GM08714 (cell line): Measurements from ENCODE around the gene XYLT2.
"Not testable (repeated sequence)": the region's sequence is repeated elsewhere in the genome, so short reads cannot be mapped to it uniquely, and the experiment has no call there.

ENCODE experiments used
- H3K4me3 ChIP-seq: fragments of 200-500 bp; sonication (Bioruptor generic); 2 replicates; pipeline ENCODE4 v1.5.1; 2014; ENCODE audit warnings: mild to moderate bottlenecking, low read length, inconsistent platforms
- ZNF274 ChIP-seq: IDR thresholded peaks from 2 replicates; pipeline ENCODE4 v1.6.1; 2012; ENCODE audit warnings: mild to moderate bottlenecking, low read depth, low read length

XYLT2 gene

DNA sequence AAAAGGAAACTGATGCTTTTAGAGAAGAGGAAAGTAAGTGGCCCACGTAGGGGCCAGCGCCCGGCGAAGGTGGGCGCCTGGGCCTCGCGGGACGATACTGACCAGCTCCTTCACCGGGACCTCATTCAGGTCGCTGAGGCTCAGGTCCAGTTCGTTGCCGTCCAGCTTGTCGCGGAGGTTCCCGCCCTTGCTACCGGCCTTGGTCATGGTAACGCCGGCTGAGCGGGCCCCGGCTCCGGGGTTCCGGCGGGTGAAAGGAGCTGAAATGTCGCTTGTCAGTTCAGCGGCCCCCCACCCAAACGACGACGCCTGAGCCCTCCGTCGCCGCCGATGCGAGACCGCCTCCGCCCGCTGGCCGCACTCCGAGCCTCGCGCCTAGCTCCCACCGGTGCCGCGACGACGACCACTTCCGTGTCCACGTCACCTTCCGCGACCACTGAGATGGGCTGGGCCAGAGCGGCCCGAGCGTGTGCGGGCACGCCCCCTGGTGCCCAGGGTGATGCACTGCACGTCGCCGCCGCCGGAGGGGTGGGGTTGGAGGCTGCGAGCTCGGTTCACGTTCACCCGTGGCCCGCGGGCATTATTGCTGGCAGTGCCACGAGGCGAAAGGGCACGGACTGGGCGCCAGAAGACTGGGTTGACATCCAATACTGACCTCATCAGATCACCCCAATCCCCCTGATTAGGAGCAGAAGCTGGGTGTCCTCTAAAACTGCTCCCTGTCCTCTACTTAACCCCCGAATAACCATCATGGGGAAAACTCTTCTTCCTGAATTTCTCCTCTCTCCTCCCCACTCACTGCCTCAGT lies 51.4 kb downstream of the XYLT2 start, which contains the start of gene LRRC59:
LRRC59 (minus strand) TSS at position 413 of the 808 bp plus-strand sequence; CDS start at position 207, 206 bp downstream.
- H3K4me3 ChIP-seq = peak within 1 kb of the TSS; percentile 90

DNA sequence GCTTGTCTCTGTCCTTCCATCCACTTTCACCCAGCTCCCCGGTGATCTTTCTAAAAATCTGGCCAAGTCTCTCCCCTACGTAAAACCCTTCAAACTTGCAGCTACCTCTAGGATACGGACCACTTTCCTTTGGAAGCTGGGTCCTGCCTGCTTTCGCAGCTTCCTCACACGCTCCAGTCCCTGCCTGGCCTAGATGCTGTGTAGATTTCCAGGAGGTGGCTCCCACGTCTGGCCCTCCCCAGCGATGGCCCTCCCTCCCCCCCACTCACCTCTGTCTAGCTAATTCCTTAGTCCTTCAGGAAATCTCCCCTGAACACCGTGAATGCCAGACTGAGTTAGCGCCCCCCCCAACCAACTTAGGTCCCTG lies 52.0 kb downstream of the XYLT2 start:
- peak overlapping the region; percentile 5; the same call in 1 of the 2 replicates for H3K4me3 ChIP-seq

More for the DNA sequence above, 51.4 kb downstream of the XYLT2 start, which contains the start of gene LRRC59:
- TF ChIP-seq ZNF274 = no peak

DNA sequence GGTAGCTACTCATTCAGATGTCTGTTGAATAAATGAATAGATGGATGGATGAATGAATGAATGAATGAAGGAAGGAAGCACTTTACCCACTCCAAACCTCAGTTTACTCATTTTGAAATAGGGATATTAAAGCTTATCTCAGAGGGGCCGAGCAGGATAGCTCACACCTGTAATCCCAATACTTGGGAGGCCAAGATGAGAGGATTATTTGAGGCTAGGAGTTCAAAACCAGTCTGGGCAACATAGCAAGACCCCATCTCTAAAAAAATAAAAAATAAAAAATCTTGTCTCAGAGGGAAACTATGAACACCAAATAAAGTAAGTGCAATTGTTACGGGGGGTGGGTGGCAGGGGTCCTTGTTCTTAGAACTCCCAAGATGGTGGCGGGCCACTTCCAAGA lies 52.7 kb downstream of the XYLT2 start:
- H3K4me3 ChIP-seq = not testable (repeated sequence)

More for the DNA sequence above, 52.0 kb downstream of the XYLT2 start:
- TF ChIP-seq ZNF274 = no peak

DNA sequence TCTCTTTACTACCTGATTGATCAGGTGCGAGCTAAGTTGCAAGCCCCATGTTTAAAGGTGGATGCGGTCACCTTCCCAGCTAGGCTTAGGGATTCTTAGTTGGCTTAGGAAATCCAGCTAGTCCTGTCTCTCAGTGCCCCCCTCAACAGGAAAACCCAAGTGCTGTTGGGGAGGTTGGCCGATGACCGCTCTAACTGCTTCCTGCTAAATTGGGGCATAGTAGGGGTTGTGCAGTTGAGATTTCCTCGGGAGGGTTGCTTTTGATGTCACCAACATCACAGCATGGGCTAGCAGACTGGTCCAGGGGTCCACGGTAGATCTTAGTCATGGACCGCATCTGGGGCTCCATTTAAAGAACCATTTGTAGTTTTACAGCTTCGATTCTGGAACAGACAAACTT lies 53.7 kb downstream of the XYLT2 start:
- H3K4me3 ChIP-seq = not testable (repeated sequence)

DNA sequence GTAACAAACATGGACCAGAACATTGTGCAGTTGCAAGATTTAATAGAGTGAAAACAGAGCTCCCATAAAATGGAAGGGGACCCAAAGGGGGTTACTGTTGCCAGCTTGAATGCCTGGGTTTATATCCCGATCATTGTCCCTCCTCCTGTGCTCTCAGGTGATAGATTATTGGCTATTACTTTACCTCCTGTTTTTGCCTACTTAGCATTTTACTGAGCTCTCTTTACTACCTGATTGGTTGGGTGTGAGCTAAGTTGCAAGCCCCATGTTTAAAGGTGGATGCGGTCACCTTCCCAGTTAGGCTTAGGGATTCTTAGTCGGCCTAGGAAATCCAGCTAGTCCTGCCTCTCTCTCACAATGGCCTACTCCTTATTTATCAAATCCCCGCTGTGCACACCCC lies 59.4 kb downstream of the XYLT2 start:
- H3K4me3 ChIP-seq = not testable (repeated sequence)

DNA sequence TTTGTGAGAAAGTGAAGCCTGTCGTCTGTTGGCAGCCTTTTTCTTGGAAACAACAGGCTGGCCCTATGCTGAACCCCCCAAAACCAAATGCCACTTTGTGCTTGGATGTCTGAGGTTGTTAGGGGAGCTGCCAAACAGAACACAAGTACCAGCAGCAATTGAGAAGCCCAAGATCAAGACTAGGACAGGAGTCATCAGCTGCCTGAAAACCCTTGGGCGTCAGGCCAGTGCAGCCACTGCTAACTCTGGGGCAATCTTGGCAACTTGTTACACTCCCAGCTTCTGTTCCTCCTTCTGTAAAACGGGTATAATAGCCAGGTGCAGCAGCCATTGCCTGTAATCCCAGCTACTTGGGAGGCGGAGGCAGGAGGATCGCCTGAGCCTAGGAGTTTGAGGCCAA lies 60.7 kb downstream of the XYLT2 start:
- H3K4me3 ChIP-seq = no peak overlapping the region
- no peak for TF ChIP-seq ZNF274

DNA sequence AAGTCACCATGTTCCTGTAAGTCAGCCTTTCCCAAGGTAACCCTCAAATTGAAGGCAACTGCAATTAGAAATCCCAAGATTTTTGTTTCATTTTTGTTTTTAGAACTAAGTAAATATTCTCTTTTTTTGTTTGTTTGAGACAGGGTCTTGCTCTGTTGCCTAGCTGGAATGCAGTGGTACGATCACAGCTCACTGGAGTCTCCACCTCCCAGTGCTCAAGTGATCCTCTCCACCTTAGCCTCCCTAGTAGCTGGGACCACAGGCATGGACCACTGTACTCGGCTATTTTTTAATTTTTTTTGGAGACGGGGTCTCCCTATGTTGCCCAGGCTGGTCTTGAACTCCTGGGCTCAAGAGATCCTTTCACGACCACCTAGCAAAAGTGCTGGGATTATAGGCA lies 62.0 kb downstream of the XYLT2 start:
- no peak for TF ChIP-seq ZNF274
- no peak overlapping the region for H3K4me3 ChIP-seq
